ENCODE data around the gene LUC7L3. TPM values are rescaled to one million over a fixed set of nuclear protein-coding genes. Genes with fewer than 3 reads are reported as not detected.

The LUC7L3 gene
- total and polyA plus RNA-seq, 4 donors = 79.3 to 555 (median 322) TPM

DNA sequence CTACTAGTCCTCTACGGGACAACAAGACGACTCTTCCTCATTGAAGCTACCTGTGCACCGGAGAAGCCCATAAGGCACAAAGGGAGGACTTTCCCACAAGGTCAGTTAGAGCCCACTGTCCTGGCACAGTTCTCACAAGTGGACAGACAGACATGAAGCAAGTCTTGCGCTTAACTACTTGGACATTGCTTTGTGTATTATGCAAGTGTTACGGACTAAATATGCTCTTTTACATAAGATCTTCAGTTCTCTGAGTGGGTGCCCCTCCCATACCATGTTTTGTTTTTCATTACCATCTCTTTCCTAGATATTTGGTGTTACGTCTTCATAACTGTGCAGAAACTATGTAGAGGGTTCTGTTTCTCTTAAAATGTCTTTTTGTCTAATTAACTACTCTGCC is 29.8 kb downstream of the LUC7L3 start:
- no peak for DNase-seq (ENCODE audit: low read depth in 4 of 6, low spot score in 6 of 6)
- H3K36me3 ChIP-seq (ENCODE audit: control insufficient read depth, insufficient read depth, low read length) = peaks cover 17% of the 10 kb centered on the region
- H3K4me3 ChIP-seq (ENCODE audit: low read depth, low read length) = no peak overlapping the region
- H3K4me1 ChIP-seq (ENCODE audit: control insufficient read depth, insufficient read depth, low read length) = no peaks in the 10 kb centered on the region
- 96% methylated on average over 3 of the region's 6 CpGs for WGBS (ENCODE audit: insufficient coverage)
- no peaks in the 10 kb centered on the region for H3K27me3 ChIP-seq (ENCODE audit: control insufficient read depth, insufficient read depth, low read length)
- H3K9me3 ChIP-seq (ENCODE audit: control insufficient read depth, insufficient read depth, low read length) = no peaks in the 10 kb centered on the region
- no peak overlapping the region for H3K27ac ChIP-seq (ENCODE audit: low read depth, low read length)

DNA sequence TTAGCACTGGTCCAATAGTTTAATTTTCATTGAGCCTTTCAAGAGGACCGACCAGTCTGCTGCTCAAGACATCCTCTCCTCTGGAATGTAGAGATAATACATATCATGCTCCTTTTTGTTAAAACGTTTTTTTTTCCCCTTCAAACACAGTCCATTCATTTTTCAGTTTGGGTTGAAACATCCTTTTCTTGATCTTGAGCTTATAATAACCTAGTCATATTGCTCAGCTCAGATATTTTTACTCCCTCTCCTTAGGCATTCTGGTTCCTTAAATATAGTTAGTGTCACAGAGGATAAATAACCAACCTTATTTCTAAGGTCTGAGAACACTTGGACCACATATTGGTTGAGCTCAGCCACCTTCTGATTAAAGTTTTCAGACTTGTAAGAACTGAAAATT is 35.1 kb downstream of the LUC7L3 start:
- Histone ChIP-seq H3K4me1 (ENCODE audit: control insufficient read depth, insufficient read depth, low read length) (no peaks in the 10 kb centered on the region), H3K27ac (ENCODE audit: low read depth, low read length) (no peak overlapping the region), H3K4me3 (ENCODE audit: low read depth, low read length) (no peak overlapping the region), H3K36me3 (ENCODE audit: control insufficient read depth, insufficient read depth, low read length) (peaks cover 3% of the 10 kb centered on the region), H3K9me3 (ENCODE audit: control insufficient read depth, insufficient read depth, low read length) (no peaks in the 10 kb centered on the region), H3K27me3 (ENCODE audit: control insufficient read depth, insufficient read depth, low read length) (no peaks in the 10 kb centered on the region)
- DNase-seq (ENCODE audit: low read depth in 4 of 6, low spot score in 6 of 6) = no peak
- no CpG with 5 or more reads among the region's 2 CpGs for WGBS (ENCODE audit: insufficient coverage)

GRCh38 chr17:50758524-50758923 is 39.1 kb downstream of the LUC7L3 start:
- WGBS (ENCODE audit: insufficient coverage) = 83% methylated on average over 1 of the region's 5 CpGs

GRCh38 chr17:50758989-50759544 is 39.7 kb downstream of the LUC7L3 start:
- Histone ChIP-seq H3K9me3 (ENCODE audit: control insufficient read depth, insufficient read depth, low read length) (no peaks in the 10 kb centered on the region), H3K27ac (ENCODE audit: low read depth, low read length) (no peak overlapping the region), H3K27me3 (ENCODE audit: control insufficient read depth, insufficient read depth, low read length) (no peaks in the 10 kb centered on the region), H3K4me1 (ENCODE audit: control insufficient read depth, insufficient read depth, low read length) (no peaks in the 10 kb centered on the region), H3K36me3 (ENCODE audit: control insufficient read depth, insufficient read depth, low read length) (peaks cover 3% of the 10 kb centered on the region), H3K4me3 (ENCODE audit: low read depth, low read length) (no peak overlapping the region)
- WGBS (ENCODE audit: insufficient coverage) = 83% methylated on average over 6 of the region's 9 CpGs
- DNase-seq (ENCODE audit: low read depth in 4 of 6, low spot score in 6 of 6) = no peak

More at GRCh38 chr17:50758524-50758923, 39.1 kb downstream of the LUC7L3 start:
- H3K27ac ChIP-seq (ENCODE audit: low read depth, low read length) = no peak overlapping the region
- no peak overlapping the region for H3K4me3 ChIP-seq (ENCODE audit: low read depth, low read length)
- H3K36me3 ChIP-seq (ENCODE audit: control insufficient read depth, insufficient read depth, low read length) = peaks cover 3% of the 10 kb centered on the region
- H3K4me1 ChIP-seq (ENCODE audit: control insufficient read depth, insufficient read depth, low read length) = no peaks in the 10 kb centered on the region
- no peak for DNase-seq (ENCODE audit: low read depth in 4 of 6, low spot score in 6 of 6)
- H3K9me3 ChIP-seq (ENCODE audit: control insufficient read depth, insufficient read depth, low read length) = no peaks in the 10 kb centered on the region
- H3K27me3 ChIP-seq (ENCODE audit: control insufficient read depth, insufficient read depth, low read length) = no peaks in the 10 kb centered on the region

- no CpG with 5 or more reads among the region's 2 CpGs for WGBS (ENCODE audit: insufficient coverage)
- Histone ChIP-seq H3K9me3 (ENCODE audit: control insufficient read depth, insufficient read depth, low read length) (no peaks in the 10 kb centered on the region), H3K27ac (ENCODE audit: low read depth, low read length) (no peak overlapping the region), H3K4me3 (ENCODE audit: low read depth, low read length) (no peak overlapping the region), H3K27me3 (ENCODE audit: control insufficient read depth, insufficient read depth, low read length) (no peaks in the 10 kb centered on the region), H3K36me3 (ENCODE audit: control insufficient read depth, insufficient read depth, low read length) (no peaks in the 10 kb centered on the region), H3K4me1 (ENCODE audit: control insufficient read depth, insufficient read depth, low read length) (no peaks in the 10 kb centered on the region)
- peak in 1 of 6 donors; percentile 35 for DNase-seq (ENCODE audit: low read depth in 4 of 6, low spot score in 6 of 6)
Observed at GRCh38 chr17:50762177-50762576, 42.8 kb downstream of the LUC7L3 start.

GRCh38 chr17:50763716-50764475 is 44.5 kb downstream of the LUC7L3 start:
- H3K4me3 ChIP-seq (ENCODE audit: low read depth, low read length) = no peak overlapping the region
- H3K4me1 ChIP-seq (ENCODE audit: control insufficient read depth, insufficient read depth, low read length) = no peaks in the 10 kb centered on the region
- 67% methylated on average over 1 of the region's 2 CpGs for WGBS (ENCODE audit: insufficient coverage)
- peak in 2 of 6 donors; percentile 15 to 46 for DNase-seq (ENCODE audit: low read depth in 4 of 6, low spot score in 6 of 6)
- no peaks in the 10 kb centered on the region for H3K36me3 ChIP-seq (ENCODE audit: control insufficient read depth, insufficient read depth, low read length)
- no peak overlapping the region for H3K27ac ChIP-seq (ENCODE audit: low read depth, low read length)
- H3K9me3 ChIP-seq (ENCODE audit: control insufficient read depth, insufficient read depth, low read length) = no peaks in the 10 kb centered on the region
- H3K27me3 ChIP-seq (ENCODE audit: control insufficient read depth, insufficient read depth, low read length) = no peaks in the 10 kb centered on the region

DNA sequence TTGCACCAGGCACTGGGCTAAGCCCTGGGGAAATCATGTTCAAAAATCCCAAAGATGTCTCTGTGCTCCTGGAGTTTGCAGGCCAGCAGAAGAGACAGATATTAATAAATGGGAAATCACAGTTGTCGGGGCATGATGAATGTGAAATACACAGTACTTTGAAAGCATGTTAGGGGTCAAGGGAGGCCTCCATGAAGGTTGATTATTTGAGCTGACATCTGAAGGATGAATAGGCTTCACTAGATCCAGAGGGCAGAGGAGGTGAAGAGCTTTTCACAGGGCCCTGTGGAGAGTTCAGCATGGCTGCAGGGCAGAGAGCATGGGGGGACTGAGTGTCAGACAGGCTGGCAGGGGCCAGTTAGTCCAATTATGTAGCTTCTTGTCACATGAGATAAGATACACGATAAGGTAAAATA is 45.3 kb downstream of the LUC7L3 start:
- Histone ChIP-seq H3K4me3 (ENCODE audit: low read depth, low read length) (no peak overlapping the region), H3K27ac (ENCODE audit: low read depth, low read length) (no peak overlapping the region), H3K9me3 (ENCODE audit: control insufficient read depth, insufficient read depth, low read length) (no peaks in the 10 kb centered on the region), H3K4me1 (ENCODE audit: control insufficient read depth, insufficient read depth, low read length) (no peaks in the 10 kb centered on the region), H3K27me3 (ENCODE audit: control insufficient read depth, insufficient read depth, low read length) (no peaks in the 10 kb centered on the region), H3K36me3 (ENCODE audit: control insufficient read depth, insufficient read depth, low read length) (no peaks in the 10 kb centered on the region)
- WGBS (ENCODE audit: insufficient coverage) = 50% methylated on average over 1 of the region's 2 CpGs
- DNase-seq (ENCODE audit: low read depth in 4 of 6, low spot score in 6 of 6) = no peak

DNA sequence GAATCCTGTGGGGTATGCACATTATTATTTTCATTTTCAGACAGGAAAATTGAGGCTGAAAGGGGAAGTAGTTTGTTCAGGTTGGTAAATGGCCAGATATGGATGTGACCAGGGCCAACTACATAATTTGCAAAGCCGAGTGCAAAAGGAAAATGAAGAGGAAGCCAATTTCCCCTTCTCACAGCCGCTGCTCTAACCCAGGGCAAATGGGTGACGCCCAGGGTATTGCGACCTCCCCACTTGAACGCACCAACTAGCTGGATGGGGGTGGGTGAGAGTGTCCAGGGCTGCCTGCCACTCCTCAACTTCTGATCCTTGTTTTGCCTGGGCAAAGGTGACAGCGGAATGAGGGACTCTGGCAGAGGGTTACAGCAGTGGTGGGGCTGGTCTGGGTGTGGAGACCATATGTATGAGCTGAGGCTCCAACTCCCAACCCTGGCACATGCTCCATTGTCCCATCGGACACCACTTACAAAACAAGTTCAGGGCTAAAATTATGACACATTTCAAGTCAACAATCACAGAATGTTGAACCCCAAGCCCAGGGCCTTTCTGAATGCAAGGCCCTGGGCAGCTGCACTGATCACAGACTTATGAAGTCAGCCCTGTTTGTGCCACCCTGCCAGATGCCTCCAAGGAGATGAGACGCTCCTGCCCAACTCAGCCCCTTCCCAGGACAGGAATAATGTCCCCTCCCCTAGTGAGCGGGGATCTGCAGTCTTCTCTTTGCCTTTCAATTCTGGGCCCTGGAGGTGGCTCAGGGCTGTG is 46.2 kb downstream of the LUC7L3 start:
- 79% methylated on average over 6 of the region's 9 CpGs for WGBS (ENCODE audit: insufficient coverage)
- Histone ChIP-seq H3K27me3 (ENCODE audit: control insufficient read depth, insufficient read depth, low read length) (no peaks in the 10 kb centered on the region), H3K4me3 (ENCODE audit: low read depth, low read length) (no peak overlapping the region), H3K4me1 (ENCODE audit: control insufficient read depth, insufficient read depth, low read length) (no peaks in the 10 kb centered on the region), H3K27ac (ENCODE audit: low read depth, low read length) (no peak overlapping the region), H3K9me3 (ENCODE audit: control insufficient read depth, insufficient read depth, low read length) (no peaks in the 10 kb centered on the region), H3K36me3 (ENCODE audit: control insufficient read depth, insufficient read depth, low read length) (no peaks in the 10 kb centered on the region)
- no peak for DNase-seq (ENCODE audit: low read depth in 4 of 6, low spot score in 6 of 6)

GRCh38 chr17:50766222-50767023 is 47.0 kb downstream of the LUC7L3 start:
- no peak for DNase-seq (ENCODE audit: low read depth in 4 of 6, low spot score in 6 of 6)
- Histone ChIP-seq H3K27me3 (ENCODE audit: control insufficient read depth, insufficient read depth, low read length) (no peaks in the 10 kb centered on the region), H3K4me3 (ENCODE audit: low read depth, low read length) (no peak overlapping the region), H3K36me3 (ENCODE audit: control insufficient read depth, insufficient read depth, low read length) (no peaks in the 10 kb centered on the region), H3K27ac (ENCODE audit: low read depth, low read length) (no peak overlapping the region), H3K4me1 (ENCODE audit: control insufficient read depth, insufficient read depth, low read length) (no peaks in the 10 kb centered on the region), H3K9me3 (ENCODE audit: control insufficient read depth, insufficient read depth, low read length) (no peaks in the 10 kb centered on the region)
- 78% methylated on average over 9 of the region's 10 CpGs for WGBS (ENCODE audit: insufficient coverage)
